KOPT-K1 (cell line): ENCODE data around the gene HIF1A.
A peak's percentile ranks its signal among the peaks of the same experiment; 100 is the strongest.
"Not testable (repeated sequence)": the region's sequence is repeated elsewhere in the genome, so short reads cannot be mapped to it uniquely, and the experiment has no call there.

ENCODE experiments used
- H3K27ac ChIP-seq: fragments of 200-600 bp; sonication (generic); 2 replicates; pipeline ENCODE4 v1.5.1; 2016; ENCODE audit warnings: antibody characterized with exemption, mild to moderate bottlenecking, low read depth, low read length; ENCODE audit not compliant: poor library complexity, severe bottlenecking
- H3K36me3 ChIP-seq: fragments of 200-600 bp; sonication (generic); 2 replicates; pipeline ENCODE4 v1.5.1; 2017; ENCODE audit warnings: antibody characterized with exemption, mild to moderate bottlenecking, low read length, moderate library complexity; ENCODE audit not compliant: insufficient read depth
- H3K9me3 ChIP-seq: fragments of 200-600 bp; sonication (generic); 2 replicates; pipeline ENCODE4 v1.5.1; 2017; ENCODE audit warnings: antibody characterized with exemption, low read length, mild to moderate bottlenecking; ENCODE audit not compliant: insufficient read depth, poor library complexity, severe bottlenecking

Gene HIF1A

GRCh38 chr14:61695695-61696527 lies 598 bp downstream of the HIF1A start:
- H3K36me3 ChIP-seq, result no peaks in the 10 kb centered on the region
- no peaks in the 10 kb centered on the region for H3K9me3 ChIP-seq
- peak overlapping the region; percentile 95 for H3K27ac ChIP-seq

GRCh38 chr14:61696753-61697318 lies 1.5 kb downstream of the HIF1A start:
- Histone ChIP-seq H3K9me3 (no peaks in the 10 kb centered on the region), H3K27ac (peak overlapping the region; percentile 95), H3K36me3 (no peaks in the 10 kb centered on the region)

- H3K36me3 ChIP-seq, result no peaks in the 10 kb centered on the region
- no peaks in the 10 kb centered on the region for H3K9me3 ChIP-seq
- peak overlapping the region; percentile 95 for H3K27ac ChIP-seq
These were observed 3.1 kb downstream of the HIF1A start for GRCh38 chr14:61698206-61698980.

GRCh38 chr14:61699027-61699426 lies 3.7 kb downstream of the HIF1A start:
- H3K36me3 ChIP-seq, result no peaks in the 10 kb centered on the region
- peak overlapping the region; percentile 95 for H3K27ac ChIP-seq
- H3K9me3 ChIP-seq, result no peaks in the 10 kb centered on the region

GRCh38 chr14:61700104-61700886 lies 5.0 kb downstream of the HIF1A start:
- H3K36me3 ChIP-seq, result no peaks in the 10 kb centered on the region
- H3K9me3 ChIP-seq, result no peaks in the 10 kb centered on the region
- H3K27ac ChIP-seq, result no peak overlapping the region

GRCh38 chr14:61701946-61702345 lies 6.6 kb downstream of the HIF1A start:
- no peak overlapping the region for H3K27ac ChIP-seq
- H3K9me3 ChIP-seq, result peaks cover 5% of the 10 kb centered on the region
- no peaks in the 10 kb centered on the region for H3K36me3 ChIP-seq

GRCh38 chr14:61703342-61704129 lies 8.2 kb downstream of the HIF1A start:
- no peak overlapping the region for H3K27ac ChIP-seq
- H3K9me3 ChIP-seq, result peaks cover 6% of the 10 kb centered on the region
- no peaks in the 10 kb centered on the region for H3K36me3 ChIP-seq

GRCh38 chr14:61704554-61704953 lies 9.2 kb downstream of the HIF1A start:
- H3K9me3 ChIP-seq, result peaks cover 6% of the 10 kb centered on the region
- no peak overlapping the region for H3K27ac ChIP-seq
- no peaks in the 10 kb centered on the region for H3K36me3 ChIP-seq

GRCh38 chr14:61705017-61705416 lies 9.7 kb downstream of the HIF1A start:
- H3K36me3 ChIP-seq, result no peaks in the 10 kb centered on the region
- H3K27ac ChIP-seq, result no peak overlapping the region
- H3K9me3 ChIP-seq, result peaks cover 6% of the 10 kb centered on the region

GRCh38 chr14:61706096-61706690 lies 10.9 kb downstream of the HIF1A start:
- H3K9me3 ChIP-seq, result peaks cover 6% of the 10 kb centered on the region
- H3K27ac ChIP-seq, result no peak overlapping the region
- no peaks in the 10 kb centered on the region for H3K36me3 ChIP-seq

GRCh38 chr14:61707774-61708173 lies 12.5 kb downstream of the HIF1A start:
- H3K36me3 ChIP-seq, H3K27ac ChIP-seq, H3K9me3 ChIP-seq: not testable (repeated sequence)

GRCh38 chr14:61708693-61709092 lies 13.4 kb downstream of the HIF1A start:
- not testable (repeated sequence) for H3K9me3 ChIP-seq, H3K36me3 ChIP-seq, H3K27ac ChIP-seq

- Histone ChIP-seq H3K27ac (no peak overlapping the region), H3K36me3 (no peaks in the 10 kb centered on the region), H3K9me3 (peaks cover 6% of the 10 kb centered on the region)
These were observed 15.8 kb downstream of the HIF1A start for GRCh38 chr14:61710853-61711817.
